A549 (cell line): ENCODE results near the gene SMIM43. TPM values are rescaled to one million over a fixed set of nuclear protein-coding genes. Genes with fewer than 3 reads are reported as not detected.
A peak's percentile ranks its signal among the peaks of the same experiment; 100 is the strongest.

Experiments used
- ATAC-seq, 2 experiments: fragments of 200-7000 bp in 1 of 2; fragments of >200 bp in 1 of 2; cut with Nextera tagmentation in 1 of 2; cut with Tn5 transposase in 1 of 2; 3 replicates each; pipeline versions ENCODE4 v1.8.0 to v1.9.1; 2018 to 2020; ENCODE audit warnings: mild to moderate bottlenecking in 1 of 2, moderate library complexity in 1 of 2
- CTCF ChIA-PET: fragments of 300-600 bp; sonication (Branson Sonifier 250); formaldehyde crosslinking; extraction: SDS; loops from one replicate; lab custom pipeline; 2021; ENCODE audit warnings: antibody characterized with exemption, inconsistent platforms; lab: Yijun Ruan, JAX
- POLR2A ChIA-PET: fragments of 350-600 bp; formaldehyde crosslinking; extraction: SDS; loops from one replicate; lab custom pipeline; 2021; ENCODE audit warnings: antibody characterized with exemption, inconsistent platforms; lab: Yijun Ruan, JAX
- DNase-seq, 2 experiments: peaks; one replicate each; pipeline versions ENCODE4 v3.0.0 to v3.0.0-alpha.2; 2011 to 2016; ENCODE audit warnings: low read depth in 1 of 2, low spot score in 1 of 2
- FAIRE-seq: peaks from 2 replicates; lab custom pipeline; 2011; peaks lifted over from hg19 to GRCh38; lab: Jason Lieb, UNC
- H3K27ac ChIP-seq, 2 experiments: fragments of >200 bp; sonication (Bioruptor Twin); formaldehyde crosslinking; 3 replicates each; pipeline ENCODE4 v1.5.1; 2016 to 2017
- H3K4me1 ChIP-seq: fragments of >200 bp; sonication (Bioruptor Twin); formaldehyde crosslinking; 3 replicates; pipeline ENCODE4 v1.6.1; 2016
- H3K4me2 ChIP-seq: fragments of >200 bp; sonication (Bioruptor Twin); formaldehyde crosslinking; 3 replicates; pipeline ENCODE4 v1.6.1; 2016
- H3K4me3 ChIP-seq: fragments of >200 bp; sonication (Bioruptor Twin); formaldehyde crosslinking; 3 replicates; pipeline ENCODE4 v1.5.1; 2016
- H3K9me3 ChIP-seq: fragments of >200 bp; sonication (Bioruptor Twin); formaldehyde crosslinking; 3 replicates; pipeline ENCODE4 v1.6.1; 2016
- BCL3 ChIP-seq: fragments of >200 bp; sonication (Bioruptor Twin); formaldehyde crosslinking; IDR thresholded peaks from 3 replicates; pipeline ENCODE4 v1.6.1; 2016
- CEBPB ChIP-seq, 2 experiments: fragments of >200 bp in 1 of 2; sonication (Bioruptor Twin) in 1 of 2; formaldehyde crosslinking in 1 of 2; IDR thresholded peaks; 2 replicates each; pipeline ENCODE4 v1.6.1; 2012 to 2016
- CHD2 ChIP-seq: fragments of 150-350 bp; IDR thresholded peaks from 2 replicates; pipeline ENCODE4 v1.6.1; 2014; ENCODE audit warnings: low read length; ENCODE audit not compliant: partially characterized antibody
- CHD4 ChIP-seq: fragments of 200-600 bp; sonication (generic); IDR thresholded peaks from 2 replicates; pipeline ENCODE4 v1.6.1; 2016; ENCODE audit warnings: antibody characterized with exemption, mild to moderate bottlenecking, borderline replicate concordance
- ELK1 ChIP-seq: fragments of 150-350 bp; IDR thresholded peaks from 2 replicates; pipeline ENCODE4 v1.6.1; 2014; ENCODE audit warnings: low read depth, mild to moderate bottlenecking, low read length
- ESRRA ChIP-seq: fragments of 150-350 bp; IDR thresholded peaks from 2 replicates; pipeline ENCODE4 v1.6.1; 2014; ENCODE audit warnings: mild to moderate bottlenecking, low read length, borderline replicate concordance
- FOSL2 ChIP-seq, 2 experiments: fragments of 450-650 bp in 1 of 2; fragments of >200 bp in 1 of 2; sonication (Bioruptor Twin) in 1 of 2; formaldehyde crosslinking; IDR thresholded peaks; 2 replicates each; pipeline versions ENCODE4 v1.5.0 to v1.6.1; 2016 to 2020; ENCODE audit warnings: mild to moderate bottlenecking in 1 of 2, moderate library complexity in 1 of 2
- GATA3 ChIP-seq: IDR thresholded peaks from 2 replicates; pipeline ENCODE4 v1.6.1; 2012; ENCODE audit warnings: borderline replicate concordance
- HOXA7 ChIP-seq: fragments of 250-450 bp; sonication (Bioruptor Pico); IDR thresholded peaks from 2 replicates; pipeline ENCODE4 v1.5.0; 2020; ENCODE audit warnings: mild to moderate bottlenecking, moderate library complexity
- JUNB ChIP-seq: fragments of >200 bp; sonication (Bioruptor Twin); formaldehyde crosslinking; IDR thresholded peaks from 2 replicates; pipeline ENCODE4 v1.6.1; 2016
- MAFK ChIP-seq: fragments of 450-650 bp; IDR thresholded peaks from 2 replicates; pipeline ENCODE4 v1.6.1; 2014; ENCODE audit not compliant: partially characterized antibody
- MAX ChIP-seq: IDR thresholded peaks from 2 replicates; pipeline ENCODE4 v1.6.1; 2012
- MYC ChIP-seq: IDR thresholded peaks from 2 replicates; pipeline ENCODE4 v1.6.1; 2012; ENCODE audit warnings: mild to moderate bottlenecking, inconsistent platforms, low read length, improper control_type of control experiment, borderline replicate concordance
- NFE2L2 ChIP-seq: fragments of 150-350 bp; conservative IDR thresholded peaks from 2 replicates; pipeline ENCODE4 v1.6.1; 2014; ENCODE audit warnings: low read length
- NR3C1 ChIP-seq: fragments of >200 bp; sonication (Bioruptor Twin); formaldehyde crosslinking; IDR thresholded peaks from 3 replicates; pipeline ENCODE4 v1.6.1; 2017
- PBX3 ChIP-seq: IDR thresholded peaks from 2 replicates; pipeline ENCODE4 v1.6.1; 2012
- POLR2A ChIP-seq: IDR thresholded peaks from 2 replicates; pipeline ENCODE4 v1.6.1; 2012; ENCODE audit warnings: mild to moderate bottlenecking, low read length
- POLR2AphosphoS2 ChIP-seq: conservative IDR thresholded peaks from 2 replicates; pipeline ENCODE4 v1.6.1; 2012; ENCODE audit warnings: low read length, improper control_type of control experiment, inconsistent platforms
- RAD21 ChIP-seq, 2 experiments: fragments of >200 bp in 1 of 2; sonication (Bioruptor Twin) in 1 of 2; formaldehyde crosslinking in 1 of 2; IDR thresholded peaks in 1 of 2; conservative IDR thresholded peaks in 1 of 2; 2 replicates in 1 of 2; 3 replicates in 1 of 2; pipeline ENCODE4 v1.6.1; 2012 to 2018; ENCODE audit warnings: inconsistent platforms in 1 of 2
- RCOR1 ChIP-seq: fragments of 150-350 bp; IDR thresholded peaks from 2 replicates; pipeline ENCODE4 v1.6.1; 2014; ENCODE audit warnings: antibody characterized with exemption, low read length, low read depth
- RNF2 ChIP-seq: fragments of 200-600 bp; sonication (generic); IDR thresholded peaks from 2 replicates; pipeline ENCODE4 v1.6.1; 2016; ENCODE audit warnings: low read depth, mild to moderate bottlenecking, antibody characterized with exemption, moderate library complexity, borderline replicate concordance
- SMC3 ChIP-seq: fragments of >200 bp; sonication (Bioruptor Twin); formaldehyde crosslinking; IDR thresholded peaks from 3 replicates; pipeline ENCODE4 v1.6.1; 2018; ENCODE audit warnings: inconsistent platforms
- SREBF2 ChIP-seq: fragments of 450-650 bp; IDR thresholded peaks from 2 replicates; pipeline ENCODE4 v1.6.1; 2014; ENCODE audit warnings: mild to moderate bottlenecking, moderate library complexity
- ZFP36 ChIP-seq: fragments of 450-650 bp; IDR thresholded peaks from 2 replicates; pipeline ENCODE4 v1.6.1; 2014; ENCODE audit warnings: borderline replicate concordance; ENCODE audit not compliant: partially characterized antibody
- WGBS: methylation state at CpG from one replicate; pipeline ENCODE4 v1.1.6; 2017; ENCODE audit errors: missing lambda C conversion rate; 5-methylcytosine and 5-hydroxymethylcytosine counted together
- polyA plus RNA-seq, 4 experiments: library from polyadenylated mRNA; depleted of rRNA in 3 of 4; stranded (reverse); fragments of >200 nt; fragmentation: RNase III in 1 of 4; extraction: RNeasy Plus Mini Kit Qiagen cat#74134 plus additional on column Dnase treatment in 1 of 4; gene quantifications; 2 replicates in 3 of 4; 3 replicates in 1 of 4; pipeline ENCODE4 v1.2.3, GENCODE V29; 2011 to 2017

SMIM43 gene
- polyA plus RNA-seq, 2 of the 4 experiments (the other 2 are of a cell fraction): 0.12 to 0.45 TPM

- DNase-seq (no peak), FAIRE-seq (no peak), ATAC-seq (no peak)
- ChIA-PET CTCF (interaction anchor here (0.9 kb wide), 1 partner anchor 10 kb away, joined by 3 read pairs; no protein-coding TSS in a partner anchor), POLR2A (no interaction called here)
- no peak for TF ChIP-seq FOSL2 (IDR thresholded peaks at IDR 0.05)
- TF ChIP-seq FOSL2 (CRISPR knock-in tag; IDR thresholded peaks at IDR 0.05): no peak
- no peak for TF ChIP-seq MAFK
- TF ChIP-seq SREBF2: no peak
- no peak for TF ChIP-seq NR3C1
- no peak for TF ChIP-seq CHD4
- TF ChIP-seq GATA3: no peak
- TF ChIP-seq MAX: no peak
- no peak for TF ChIP-seq MYC
- TF ChIP-seq CHD2: no peak
- no peak for TF ChIP-seq ZFP36
- TF ChIP-seq RCOR1: no peak
- no peak for TF ChIP-seq POLR2AphosphoS2
- TF ChIP-seq SMC3: no peak
- no peak for TF ChIP-seq HOXA7 (CRISPR knock-in tag)
- no peak for TF ChIP-seq BCL3
- TF ChIP-seq RNF2: no peak
- TF ChIP-seq ESRRA: no peak
- no peak for TF ChIP-seq PBX3
- TF ChIP-seq RAD21 (conservative IDR thresholded peaks at IDR 0.05 in 1 of 2, IDR thresholded peaks at IDR 0.05 in 1 of 2): no peak
- TF ChIP-seq POLR2A: no peak
- peaks cover 7% of the 10 kb centered on the region; the same call in 2 of the 3 replicates for H3K4me1 ChIP-seq
- no peaks in the 10 kb centered on the region for H3K9me3 ChIP-seq
- H3K4me2 ChIP-seq: no peak overlapping the region
- WGBS: 85% methylated on average over 3 of the region's 3 CpGs
- no peak overlapping the region for H3K4me3 ChIP-seq
- H3K27ac ChIP-seq: no peak overlapping the region
Observed at GRCh38 chr4:121760205-121760604, 4.8 kb downstream of the SMIM43 start.

GRCh38 chr4:121758925-121759568 lies 5.9 kb downstream of the SMIM43 start:
- ATAC-seq: no peak
- peaks cover 7% of the 10 kb centered on the region; the same call in 2 of the 3 replicates for H3K4me1 ChIP-seq
- no peaks in the 10 kb centered on the region for H3K9me3 ChIP-seq
- no peak for FAIRE-seq
- DNase-seq: peak in 1 of 2 experiments; percentile 18
- peak in 1 of 2 experiments; percentile 54; a peak in 1 of 4 replicates for TF ChIP-seq CEBPB (IDR thresholded peaks at IDR 0.05)
- peak; percentile 50 for TF ChIP-seq MAFK
- TF ChIP-seq NFE2L2: peak; percentile 61; the same call in 1 of the 2 replicates
- no peak for TF ChIP-seq JUNB
- TF ChIP-seq ELK1: no peak
- TF ChIP-seq, all 56 proteins: peak for 3
- CTCF ChIA-PET: no interaction called here
- Histone ChIP-seq H3K4me3 (no peak overlapping the region), H3K27ac (peak overlapping the region; percentile 60 to 69), H3K4me2 (peak overlapping the region; percentile 17; the same call in 1 of the 3 replicates)
- 89% methylated on average over 2 of the region's 2 CpGs for WGBS
- POLR2A ChIA-PET: no interaction called here
